ENCODE results near the gene LCN6. TPM values are rescaled to one million over a fixed set of nuclear protein-coding genes. Genes with fewer than 3 reads are reported as not detected.

Gene LCN6
- total and polyA plus RNA-seq, 8 donors, result 1.1 to 25.6 (median 4.2) TPM; not detected in 2

GRCh38 chr9:136779808-136780207 is 31.5 kb upstream of the LCN6 start:
- no peak for TF ChIP-seq CTCF (IDR thresholded peaks at IDR 0.05)
- Histone ChIP-seq H3K9me3 (no peaks in the 10 kb centered on the region), H3K27me3 (no peaks in the 10 kb centered on the region), H3K4me3 (no peak overlapping the region), H3K4me1 (no peaks in the 10 kb centered on the region), H3K27ac (no peak overlapping the region), H3K36me3 (no peaks in the 10 kb centered on the region)
- ATAC-seq (no peak), FAIRE-seq (no peak), DNase-seq (no peak)
- intact Hi-C loops (cut with DNase I), result no loop called here
- 78 to 79% methylated on average over 5 of the region's 5 CpGs for WGBS, 2 donors

GRCh38 chr9:136777359-136777758 is 29.0 kb upstream of the LCN6 start:
- Histone ChIP-seq H3K9me3 (no peaks in the 10 kb centered on the region), H3K4me3 (no peak overlapping the region), H3K27ac (no peak overlapping the region), H3K36me3 (no peaks in the 10 kb centered on the region), H3K27me3 (no peaks in the 10 kb centered on the region), H3K4me1 (no peaks in the 10 kb centered on the region)
- WGBS, 2 donors, result 54 to 56% methylated on average over 14 of the region's 14 CpGs
- no peak for ATAC-seq
- DNase-seq, result no peak
- intact Hi-C loops (cut with DNase I), result no loop called here
- no peak for TF ChIP-seq CTCF (IDR thresholded peaks at IDR 0.05)
- no peak for FAIRE-seq

GRCh38 chr9:136776947-136777346 is 28.6 kb upstream of the LCN6 start:
- FAIRE-seq (no peak), ATAC-seq (no peak), DNase-seq (no peak)
- WGBS, 2 donors, result 78 to 83% methylated on average over 7 of the region's 7 CpGs
- TF ChIP-seq CTCF (IDR thresholded peaks at IDR 0.05), result no peak
- intact Hi-C loops (cut with DNase I), result no loop called here
- H3K36me3 ChIP-seq, result no peaks in the 10 kb centered on the region
- H3K4me3 ChIP-seq, result no peak overlapping the region
- no peaks in the 10 kb centered on the region for H3K4me1 ChIP-seq
- no peak overlapping the region for H3K27ac ChIP-seq
- H3K9me3 ChIP-seq, result no peaks in the 10 kb centered on the region
- no peaks in the 10 kb centered on the region for H3K27me3 ChIP-seq

- Histone ChIP-seq H3K27me3 (no peaks in the 10 kb centered on the region), H3K4me1 (no peaks in the 10 kb centered on the region), H3K9me3 (no peaks in the 10 kb centered on the region), H3K27ac (no peak overlapping the region), H3K4me3 (no peak overlapping the region), H3K36me3 (no peaks in the 10 kb centered on the region)
- no peak for ATAC-seq
- no peak for FAIRE-seq
- TF ChIP-seq CTCF (IDR thresholded peaks at IDR 0.05), result no peak
- 79 to 91% methylated on average over 6 of the region's 6 CpGs for WGBS, 2 donors
- intact Hi-C loops (cut with DNase I), result no loop called here
- DNase-seq, result peak in 1 of 6 donors; percentile 39
Observed at GRCh38 chr9:136775191-136775590, 26.9 kb upstream of the LCN6 start.

- FAIRE-seq (no peak), DNase-seq (peak in 1 of 6 donors; percentile 20), ATAC-seq (no peak)
- WGBS, 2 donors, result 86 to 90% methylated on average over 12 of the region's 12 CpGs
- no peaks in the 10 kb centered on the region for H3K36me3 ChIP-seq
- H3K27ac ChIP-seq, result no peak overlapping the region
- intact Hi-C loops (cut with DNase I), result loop anchor here in 1 of 3 donors (5.0 kb wide), 1 partner anchor 258 kb away; the partner anchor contains the start of gene FUT7
- TF ChIP-seq CTCF (IDR thresholded peaks at IDR 0.05), result no peak
- H3K27me3 ChIP-seq, result no peaks in the 10 kb centered on the region
- no peak overlapping the region for H3K4me3 ChIP-seq
- H3K9me3 ChIP-seq, result no peaks in the 10 kb centered on the region
- H3K4me1 ChIP-seq, result no peaks in the 10 kb centered on the region
Observed at GRCh38 chr9:136774416-136775045, 26.2 kb upstream of the LCN6 start.

All from pancreas (tissue), 10 donors.